Measurements from ENCODE around the gene CSF3R. TPM values are rescaled to one million over a fixed set of nuclear protein-coding genes. Genes with fewer than 3 reads are reported as not detected.

The CSF3R gene
- total RNA-seq, 1 experiment from 2014 or later: not detected

DNA sequence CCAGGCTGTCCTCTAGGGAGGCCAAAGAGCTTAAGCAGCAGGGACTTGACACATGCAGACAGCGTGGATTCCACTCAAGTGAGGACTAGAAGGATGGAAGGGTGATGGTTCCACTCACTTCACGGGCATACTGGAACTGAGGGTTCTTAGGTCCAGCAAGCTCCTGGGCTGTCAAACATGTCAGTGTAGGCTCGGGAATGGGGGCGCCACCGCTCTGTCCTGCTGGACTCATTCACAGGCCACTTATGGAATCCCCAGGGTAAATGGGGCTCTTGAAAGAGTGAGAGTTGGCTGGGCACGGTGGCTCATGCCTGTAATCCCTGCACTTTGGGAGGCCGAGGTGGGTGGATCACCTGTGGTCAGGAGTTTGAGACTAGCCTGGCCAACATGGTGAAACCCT is 27.7 kb upstream of the CSF3R start:
- ChIA-PET POLR2A (ENCODE audit: unreplicated experiment) (no interaction called here), CTCF (no interaction called here)
- Histone ChIP-seq H3K4me1 (ENCODE audit: insufficient read depth, low read length) (no peaks in the 10 kb centered on the region), H3K27ac (ENCODE audit: low read length) (no peak overlapping the region), H3K9me2 (replicated peaks; ENCODE audit: low read length) (no peaks in the 10 kb centered on the region), H3K27me3 (ENCODE audit: low read length) (peaks cover 13% of the 10 kb centered on the region), H3K79me2 (ENCODE audit: low read length) (no peaks in the 10 kb centered on the region), H3K4me3 (ENCODE audit: low read length) (no peak overlapping the region), H2AFZ (ENCODE audit: low read length) (no peak overlapping the region), H3K9me3 (ENCODE audit: low read length) (no peaks in the 10 kb centered on the region), H3K9ac (ENCODE audit: low read length) (no peak overlapping the region), H4K20me1 (ENCODE audit: low read length) (no peaks in the 10 kb centered on the region), H3K4me2 (ENCODE audit: low read length) (no peak overlapping the region), H3K36me3 (ENCODE audit: low read depth, low read length) (no peaks in the 10 kb centered on the region), H3F3A (ENCODE audit: low read length, unreplicated experiment) (no peaks in the 10 kb centered on the region)
- BruUV-seq (replicated peaks): no TSS peak
- ATAC-seq (no peak), DNase-seq (no peak)
- TF ChIP-seq CTCF (conservative IDR thresholded peaks at IDR 0.05; ENCODE audit: low read depth, low read length): no peak
- TF ChIP-seq EZH2phosphoT487 (IDR thresholded peaks at IDR 0.05; ENCODE audit: borderline replicate concordance, low read length): no peak
- no peak for TF ChIP-seq EZH2 (IDR thresholded peaks at IDR 0.05; ENCODE audit: low read length, unreplicated experiment)
- intact Hi-C loops (cut with micrococcal nuclease): loop anchor here (10.0 kb wide), 1 partner anchor 1174 kb away; no protein-coding TSS in a partner anchor

- Histone ChIP-seq H3K4me1 (ENCODE audit: insufficient read depth, low read length) (no peaks in the 10 kb centered on the region), H3K27ac (ENCODE audit: low read length) (no peak overlapping the region), H3K4me2 (ENCODE audit: low read length) (no peak overlapping the region), H3K4me3 (ENCODE audit: low read length) (no peak overlapping the region), H3F3A (ENCODE audit: low read length, unreplicated experiment) (no peaks in the 10 kb centered on the region), H3K36me3 (ENCODE audit: low read depth, low read length) (no peaks in the 10 kb centered on the region), H3K9me2 (replicated peaks; ENCODE audit: low read length) (no peaks in the 10 kb centered on the region), H3K9ac (ENCODE audit: low read length) (no peak overlapping the region), H2AFZ (ENCODE audit: low read length) (no peak overlapping the region), H4K20me1 (ENCODE audit: low read length) (no peaks in the 10 kb centered on the region), H3K27me3 (ENCODE audit: low read length) (peaks cover 31% of the 10 kb centered on the region), H3K9me3 (ENCODE audit: low read length) (no peaks in the 10 kb centered on the region), H3K79me2 (ENCODE audit: low read length) (no peaks in the 10 kb centered on the region)
- TF ChIP-seq EZH2 (IDR thresholded peaks at IDR 0.05; ENCODE audit: low read length, unreplicated experiment): no peak
- no peak for TF ChIP-seq CTCF (conservative IDR thresholded peaks at IDR 0.05; ENCODE audit: low read depth, low read length)
- TF ChIP-seq EZH2phosphoT487 (IDR thresholded peaks at IDR 0.05; ENCODE audit: borderline replicate concordance, low read length): no peak
- no peak for DNase-seq
- no TSS peak for BruUV-seq (replicated peaks)
- intact Hi-C loops (cut with micrococcal nuclease): no loop called here
- CTCF ChIA-PET: no interaction called here
- POLR2A ChIA-PET (ENCODE audit: unreplicated experiment): no interaction called here
- ATAC-seq: no peak
Measured at GRCh38 chr1:36508257-36508656, 25.5 kb upstream of the CSF3R start.

- DNase-seq (no peak), ATAC-seq (no peak)
- Histone ChIP-seq H3K4me2 (ENCODE audit: low read length) (no peak overlapping the region), H2AFZ (ENCODE audit: low read length) (no peak overlapping the region), H4K20me1 (ENCODE audit: low read length) (no peaks in the 10 kb centered on the region), H3K27ac (ENCODE audit: low read length) (no peak overlapping the region), H3K9me2 (replicated peaks; ENCODE audit: low read length) (no peaks in the 10 kb centered on the region), H3F3A (ENCODE audit: low read length, unreplicated experiment) (no peaks in the 10 kb centered on the region), H3K36me3 (ENCODE audit: low read depth, low read length) (no peaks in the 10 kb centered on the region), H3K79me2 (ENCODE audit: low read length) (no peaks in the 10 kb centered on the region), H3K9ac (ENCODE audit: low read length) (no peak overlapping the region), H3K27me3 (ENCODE audit: low read length) (peaks cover 38% of the 10 kb centered on the region), H3K4me3 (ENCODE audit: low read length) (no peak overlapping the region), H3K4me1 (ENCODE audit: insufficient read depth, low read length) (no peaks in the 10 kb centered on the region), H3K9me3 (ENCODE audit: low read length) (no peaks in the 10 kb centered on the region)
- ChIA-PET POLR2A (ENCODE audit: unreplicated experiment) (no interaction called here), CTCF (no interaction called here)
- intact Hi-C loops (cut with micrococcal nuclease): no loop called here
- BruUV-seq (replicated peaks): no TSS peak
- TF ChIP-seq EZH2 (IDR thresholded peaks at IDR 0.05; ENCODE audit: low read length, unreplicated experiment) (no peak), EZH2phosphoT487 (IDR thresholded peaks at IDR 0.05; ENCODE audit: borderline replicate concordance, low read length) (no peak), CTCF (conservative IDR thresholded peaks at IDR 0.05; ENCODE audit: low read depth, low read length) (no peak)
Measured at GRCh38 chr1:36506276-36506920, 23.7 kb upstream of the CSF3R start.

Measured in PC-3 (cell line).